GM12801 (cell line): Measurements from ENCODE around the gene TMOD1.

Experiments
- TF ChIP-seq, protein P1 (sequence below): IDR thresholded peaks from one replicate; pipeline ENCODE4 v1.5.1; 2011; ENCODE audit warnings: control low read depth; ENCODE audit not compliant: insufficient read length; ENCODE audit errors: extremely low read depth

Gene TMOD1

DNA sequence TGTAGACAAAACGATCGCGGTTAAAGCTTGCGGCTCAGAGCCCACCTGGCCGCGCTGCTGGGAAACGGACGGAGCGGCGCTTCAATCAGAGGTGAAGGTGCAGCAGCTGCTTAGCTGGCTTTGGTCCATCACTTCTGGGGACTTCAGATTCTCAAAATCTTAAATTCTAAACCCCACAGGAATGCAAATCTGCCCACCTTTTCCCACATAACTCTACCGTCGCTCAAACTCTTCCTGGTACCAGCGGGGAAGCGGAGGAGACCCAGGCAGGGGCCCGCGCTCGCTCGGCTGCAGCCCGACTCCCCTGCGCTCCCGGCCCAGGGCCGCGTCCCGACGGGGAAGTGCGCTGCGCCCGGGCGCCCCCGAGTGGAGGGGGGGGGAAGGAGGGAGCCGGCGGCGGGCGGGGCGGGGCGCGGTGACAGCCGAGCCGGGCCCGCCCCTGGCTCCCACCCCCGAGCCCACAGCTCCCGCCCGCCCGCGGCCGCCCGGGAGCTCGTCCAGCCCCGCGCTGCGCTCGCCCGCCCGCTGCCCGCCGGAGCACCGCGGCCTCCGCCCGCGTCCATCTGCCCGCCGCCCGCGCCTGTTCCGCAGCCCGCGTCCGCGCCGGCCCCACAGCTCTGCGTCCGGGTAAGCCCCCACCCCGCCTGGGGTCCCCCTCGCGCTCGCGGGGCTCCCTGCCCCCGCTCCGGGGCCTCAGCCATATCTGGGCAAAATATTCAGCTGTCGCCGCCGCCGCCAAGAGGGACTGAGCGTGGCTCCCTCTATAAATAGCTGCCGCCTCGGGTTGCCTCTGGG lies at the start of gene TMOD1:
Gene TMOD1, plus strand, starts transcription at position 490 of the 795 bp plus-strand sequence. CDS start 22,523 bp downstream, outside the sequence.
- TF ChIP-seq, protein P1, sequence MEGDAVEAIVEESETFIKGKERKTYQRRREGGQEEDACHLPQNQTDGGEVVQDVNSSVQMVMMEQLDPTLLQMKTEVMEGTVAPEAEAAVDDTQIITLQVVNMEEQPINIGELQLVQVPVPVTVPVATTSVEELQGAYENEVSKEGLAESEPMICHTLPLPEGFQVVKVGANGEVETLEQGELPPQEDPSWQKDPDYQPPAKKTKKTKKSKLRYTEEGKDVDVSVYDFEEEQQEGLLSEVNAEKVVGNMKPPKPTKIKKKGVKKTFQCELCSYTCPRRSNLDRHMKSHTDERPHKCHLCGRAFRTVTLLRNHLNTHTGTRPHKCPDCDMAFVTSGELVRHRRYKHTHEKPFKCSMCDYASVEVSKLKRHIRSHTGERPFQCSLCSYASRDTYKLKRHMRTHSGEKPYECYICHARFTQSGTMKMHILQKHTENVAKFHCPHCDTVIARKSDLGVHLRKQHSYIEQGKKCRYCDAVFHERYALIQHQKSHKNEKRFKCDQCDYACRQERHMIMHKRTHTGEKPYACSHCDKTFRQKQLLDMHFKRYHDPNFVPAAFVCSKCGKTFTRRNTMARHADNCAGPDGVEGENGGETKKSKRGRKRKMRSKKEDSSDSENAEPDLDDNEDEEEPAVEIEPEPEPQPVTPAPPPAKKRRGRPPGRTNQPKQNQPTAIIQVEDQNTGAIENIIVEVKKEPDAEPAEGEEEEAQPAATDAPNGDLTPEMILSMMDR: no peak

DNA sequence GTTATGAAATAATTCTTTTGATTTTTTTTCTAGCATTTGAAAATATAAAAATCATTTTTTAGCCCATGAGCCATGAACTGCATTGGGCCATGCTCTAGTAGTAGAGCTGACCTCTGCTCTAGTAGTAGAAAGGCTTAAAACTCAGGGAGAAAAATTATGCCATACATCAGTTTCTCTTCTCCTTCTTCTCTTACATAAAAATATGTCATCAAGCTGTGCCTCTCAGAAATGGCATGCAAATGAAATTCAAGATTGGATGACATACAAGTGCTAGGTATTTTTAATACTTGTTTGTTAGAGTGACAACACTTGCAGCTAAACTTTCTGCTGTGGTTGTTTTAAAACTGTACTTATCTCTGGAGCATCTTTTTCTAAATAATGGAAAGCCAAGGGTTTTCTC lies 42.1 kb upstream of the TMOD1 start:
- TF ChIP-seq, protein P1: no peak

DNA sequence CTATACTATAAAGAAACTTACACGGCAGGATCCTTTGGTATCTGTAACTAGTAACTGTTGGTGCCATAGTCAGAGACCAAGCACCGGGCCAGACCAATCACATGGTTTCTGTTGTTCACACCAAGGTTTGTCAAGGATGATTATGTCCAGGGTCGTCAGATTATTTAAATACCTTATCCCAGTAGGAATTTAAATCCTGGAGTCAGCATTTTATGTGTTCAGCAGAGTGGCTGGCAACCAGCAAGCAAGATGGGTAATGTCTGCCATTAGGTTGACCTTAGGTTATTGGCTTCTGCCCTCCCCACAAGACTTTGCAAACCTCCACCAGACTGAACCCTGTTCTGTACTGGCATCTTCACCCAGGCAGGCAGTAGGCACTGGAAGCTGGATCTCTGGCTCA lies 39.3 kb upstream of the TMOD1 start:
- TF ChIP-seq, protein P1: no peak

DNA sequence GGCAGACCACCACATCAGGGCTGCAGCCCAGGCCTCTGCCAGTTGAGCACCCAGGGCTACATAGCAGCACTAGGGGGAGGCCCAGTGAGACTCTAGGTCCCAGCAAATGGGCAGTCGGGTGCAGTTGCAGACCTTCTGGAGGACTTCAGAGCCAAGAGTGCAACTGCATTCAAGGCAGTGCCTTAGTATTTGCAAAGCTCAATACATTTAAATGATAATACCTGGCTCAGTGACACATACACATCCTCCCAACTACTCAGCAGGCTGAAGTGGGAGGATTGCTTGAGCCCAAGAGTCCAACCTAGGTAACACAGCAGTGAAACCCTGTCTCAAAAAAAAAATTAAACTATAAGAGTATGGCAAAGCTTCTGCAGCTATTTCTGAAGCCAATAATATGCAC lies 38.6 kb upstream of the TMOD1 start:
- TF ChIP-seq, protein P1: no peak

DNA sequence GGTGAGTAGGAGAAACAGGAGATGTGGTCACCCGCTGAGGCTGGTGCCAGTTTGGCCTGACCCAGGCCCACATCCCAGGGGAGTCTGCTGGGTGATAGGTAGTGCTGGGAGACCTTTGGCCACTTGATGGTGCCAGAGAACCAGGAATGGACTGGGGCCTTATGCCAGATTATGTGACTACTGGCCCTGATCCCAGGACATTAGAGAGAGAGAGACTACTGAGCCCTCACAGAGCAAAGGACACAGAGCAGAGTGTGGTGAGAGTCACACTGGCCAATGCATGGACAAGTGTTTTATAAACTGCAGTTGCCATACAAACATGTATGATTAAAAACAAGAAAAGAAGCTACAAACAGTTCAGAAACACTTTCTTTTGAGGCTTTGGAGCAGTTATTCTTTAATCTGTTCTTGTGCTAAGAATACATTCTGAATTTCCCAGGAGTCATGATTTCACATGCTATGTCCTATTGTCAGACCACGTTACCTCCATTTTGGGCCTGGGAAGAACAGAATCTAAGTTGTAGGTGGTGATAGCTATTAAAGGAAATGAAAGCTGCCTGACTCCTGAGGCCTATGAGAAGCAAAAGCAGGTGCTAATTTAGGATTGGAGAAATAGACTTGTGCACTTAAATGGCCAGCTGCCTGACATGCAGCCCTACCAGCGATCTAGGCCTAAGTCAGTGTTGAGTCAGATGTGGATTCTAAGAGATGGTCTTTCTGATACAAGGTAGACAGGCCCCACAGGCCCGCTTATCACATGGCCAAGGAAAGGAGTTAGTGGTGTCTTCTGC lies 32.6 kb upstream of the TMOD1 start:
- TF ChIP-seq, protein P1: no peak

DNA sequence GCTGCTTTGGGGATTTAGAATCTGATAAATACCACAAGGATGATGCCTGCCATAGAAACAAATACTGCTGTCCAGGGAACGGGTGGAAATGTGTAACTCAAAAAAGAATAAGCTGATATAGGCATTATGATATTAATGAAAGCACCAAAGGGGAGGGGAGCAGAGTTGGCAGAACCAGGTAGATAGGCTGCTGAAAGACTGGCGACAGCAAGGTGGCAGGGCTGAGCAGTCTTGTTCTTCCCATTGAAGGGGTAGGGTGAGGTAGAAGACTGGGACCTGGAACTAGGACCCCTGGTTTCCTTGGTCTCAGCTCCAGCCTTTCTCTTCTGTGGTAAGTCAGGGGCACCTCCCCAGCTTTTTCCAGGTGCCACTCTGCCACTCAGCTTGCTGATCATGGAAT lies 31.4 kb upstream of the TMOD1 start:
- TF ChIP-seq, protein P1: no peak

DNA sequence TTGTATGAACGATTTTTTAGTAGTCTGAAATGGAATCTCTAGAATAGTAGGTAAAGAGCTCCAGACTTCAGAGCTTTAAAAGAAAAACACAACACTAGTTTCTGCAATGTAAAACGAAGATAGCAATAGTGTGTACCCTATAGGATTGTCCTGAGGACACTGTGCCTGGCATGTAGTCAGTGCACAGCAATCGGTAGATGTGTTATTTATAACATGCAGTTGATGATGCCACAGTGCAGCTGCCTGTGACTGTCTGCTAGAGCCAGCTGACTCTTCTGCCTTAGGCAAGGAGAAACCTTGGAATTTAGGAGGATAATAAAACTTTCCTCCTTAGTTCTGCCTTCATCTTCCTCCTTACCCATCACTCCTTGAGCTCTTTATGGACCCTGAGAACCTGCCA lies 27.7 kb upstream of the TMOD1 start:
- TF ChIP-seq, protein P1: no peak
